Endothelial cell of umbilical vein (primary cell): ENCODE measurements around the gene CEBPZOS. TPM values are rescaled to one million over a fixed set of nuclear protein-coding genes. Genes with fewer than 3 reads are reported as not detected.
"Not testable (repeated sequence)": the region's sequence is repeated elsewhere in the genome, so short reads cannot be mapped to it uniquely, and the experiment has no call there.

ENCODE experiments used
- BruUV-seq: library from RNA; stranded (reverse); fragments of 400-500 nt; replicated peaks from 2 replicates; lab custom pipeline; 2021; lab: Mats Ljungman, UMichigan
- CTCF ChIA-PET: fragments of 300-600, 350-600 bp; sonication (Branson Sonifier 250); formaldehyde crosslinking; loops from one replicate; lab custom pipeline; 2021; ENCODE audit warnings: antibody characterized with exemption, inconsistent platforms; lab: Charles Lee
- POLR2A ChIA-PET: fragments of 300-600, 350-600 bp; sonication (Branson Sonifier 250); formaldehyde crosslinking; loops from one replicate; lab custom pipeline; 2021; ENCODE audit warnings: antibody characterized with exemption, inconsistent platforms; lab: Charles Lee
- DNase-seq: peaks from one replicate; pipeline ENCODE4 v3.0.0-alpha.2; 2011; ENCODE audit warnings: low read depth, low spot score
- FAIRE-seq: peaks from 2 replicates; lab custom pipeline; 2011; peaks lifted over from hg19 to GRCh38; lab: Jason Lieb, UNC
- H2AFZ ChIP-seq: 2 replicates; pipeline ENCODE4 v1.6.0; 2012; ENCODE audit warnings: low read depth, low read length, control low read depth, inconsistent platforms
- H3K27ac ChIP-seq: 2 replicates; pipeline ENCODE4 v1.5.1; 2011; ENCODE audit warnings: low read depth, mild to moderate bottlenecking, control low read depth, low read length, moderate library complexity; ENCODE audit not compliant: insufficient read depth
- H3K27me3 ChIP-seq, 2 experiments: 2 replicates each; pipeline versions ENCODE4 v1.6.0 to v1.6.1; 2011; ENCODE audit warnings: low read length in 2 of 2, mixed read lengths in 1 of 2; ENCODE audit not compliant: control insufficient read depth in 2 of 2, insufficient read depth in 2 of 2
- H3K36me3 ChIP-seq, 2 experiments: 2 replicates in 1 of 2; 3 replicates in 1 of 2; pipeline ENCODE4 v1.5.1; 2011; ENCODE audit warnings: low read length in 2 of 2, mild to moderate bottlenecking in 1 of 2, moderate library complexity in 1 of 2; ENCODE audit not compliant: control insufficient read depth in 2 of 2, insufficient read depth in 2 of 2; ENCODE audit errors: extremely low read depth in 1 of 2
- H3K4me1 ChIP-seq: 3 replicates; pipeline ENCODE4 v1.5.1; 2011; ENCODE audit warnings: mild to moderate bottlenecking, low read length; ENCODE audit not compliant: control insufficient read depth, insufficient read depth; ENCODE audit errors: extremely low read depth
- H3K4me2 ChIP-seq: 2 replicates; pipeline ENCODE4 v1.6.1; 2011; ENCODE audit warnings: low read length, control low read depth, mixed read lengths; ENCODE audit not compliant: insufficient read depth
- H3K4me3 ChIP-seq, 3 experiments: fragments of 200-600 bp in 1 of 3; sonication (generic), shearing (Covaris generic) in 1 of 3; replicated peaks in 1 of 3; 2 replicates each; pipeline ENCODE4 v1.5.1; 2011 to 2016; ENCODE audit warnings: control low read depth in 3 of 3, low read length in 3 of 3, mild to moderate bottlenecking in 2 of 3, inconsistent platforms in 1 of 3, low read depth in 1 of 3, moderate library complexity in 1 of 3; ENCODE audit not compliant: insufficient read depth in 1 of 3
- H3K79me2 ChIP-seq: 2 replicates; pipeline ENCODE4 v1.6.0; 2012; ENCODE audit warnings: low read length, inconsistent platforms; ENCODE audit not compliant: control insufficient read depth, insufficient read depth
- H3K9ac ChIP-seq: replicated peaks from 2 replicates; pipeline ENCODE3; 2011; ENCODE audit warnings: low read length, control low read depth; ENCODE audit not compliant: insufficient read depth; ENCODE audit errors: extremely low read depth
- H3K9me1 ChIP-seq: replicated peaks from 3 replicates; pipeline ENCODE4 v1.6.0; 2011; ENCODE audit warnings: mild to moderate bottlenecking, low read length; ENCODE audit not compliant: control insufficient read depth, insufficient read depth; ENCODE audit errors: extremely low read depth
- H3K9me3 ChIP-seq: replicated peaks from 2 replicates; pipeline ENCODE4 v1.5.1; 2012; ENCODE audit warnings: low read length, inconsistent platforms; ENCODE audit not compliant: control insufficient read depth, insufficient read depth
- H4K20me1 ChIP-seq: replicated peaks from 2 replicates; pipeline ENCODE3; 2011; ENCODE audit warnings: mild to moderate bottlenecking, low read length; ENCODE audit not compliant: control insufficient read depth, insufficient read depth; ENCODE audit errors: extremely low read depth
- CTCF ChIP-seq, 2 donors: IDR thresholded peaks; 1 replicate in 1 of 2; 2 replicates in 1 of 2; pipeline ENCODE4 v1.5.1; 2011; ENCODE audit warnings: low read length in 2 of 2, mild to moderate bottlenecking in 2 of 2, moderate library complexity in 2 of 2, control low read depth in 1 of 2, inconsistent platforms in 1 of 2, low read depth in 1 of 2; ENCODE audit not compliant: insufficient read depth in 1 of 2; ENCODE audit errors: extremely low read depth in 1 of 2
- EZH2 ChIP-seq: IDR thresholded peaks from 2 replicates; pipeline ENCODE4 v1.6.1; 2012; ENCODE audit warnings: borderline replicate concordance, low read depth, mild to moderate bottlenecking, moderate library complexity, low read length, inconsistent platforms; ENCODE audit not compliant: severe bottlenecking
- FOS ChIP-seq: IDR thresholded peaks from 2 replicates; pipeline ENCODE4 v1.6.1; 2011; ENCODE audit warnings: mild to moderate bottlenecking, low read length, moderate library complexity, borderline replicate concordance; ENCODE audit not compliant: insufficient read depth
- GATA2 ChIP-seq: IDR thresholded peaks from 2 replicates; pipeline ENCODE4 v1.7.0; 2011; ENCODE audit warnings: low read depth, mild to moderate bottlenecking, moderate library complexity, mixed read lengths, low read length; ENCODE audit not compliant: insufficient read length, insufficient read depth
- JUN ChIP-seq: IDR thresholded peaks from 2 replicates; pipeline ENCODE4 v1.6.1; 2011; ENCODE audit warnings: borderline replicate concordance, low read depth; ENCODE audit not compliant: insufficient read length, insufficient read depth
- MAX ChIP-seq: IDR thresholded peaks from 2 replicates; pipeline ENCODE4 v1.6.1; 2011; ENCODE audit not compliant: insufficient read depth, insufficient read length
- MYC ChIP-seq: IDR thresholded peaks from one replicate; pipeline ENCODE4 v1.6.1; 2011; ENCODE audit warnings: mild to moderate bottlenecking, low read depth, low read length
- POLR2A ChIP-seq: IDR thresholded peaks from 2 replicates; pipeline ENCODE4 v1.6.1; 2012; ENCODE audit warnings: low read depth, mild to moderate bottlenecking, control low read depth, low read length
- POLR2AphosphoS5 ChIP-seq: IDR thresholded peaks from 2 replicates; pipeline ENCODE4 v1.6.1; 2012; ENCODE audit warnings: low read depth, mild to moderate bottlenecking, control low read depth, low read length, moderate library complexity; ENCODE audit not compliant: insufficient read depth
- dilution Hi-C: fragments of 300-500 bp; cut with MboI; formaldehyde crosslinking; loops from one replicate; pipeline ENCODE4 v1.15.0; 2019; ENCODE audit warnings: low sequenced_read_pairs; ENCODE audit not compliant: extremely low pct_ligation_motif_present
- intact Hi-C: fragments of 100-400 bp; cut with micrococcal nuclease; formaldehyde crosslinking; loops from one replicate; pipeline ENCODE4 v1.10.0; 2022
- polyA plus RNA-seq, 4 experiments: library from polyadenylated mRNA; depleted of rRNA in 3 of 4; stranded (reverse) in 3 of 4; unstranded in 1 of 4; fragments of >200 nt; gene quantifications; 2 replicates each; pipeline versions ENCODE4 v1.2.1 to v1.2.3, GENCODE V29; 2011 to 2012; ENCODE audit warnings: missing spikeins in 1 of 4
- total RNA-seq: library from RNA; stranded (reverse); gene quantifications from 2 replicates; pipeline ENCODE4 v1.2.3, GENCODE V29; 2021

The CEBPZOS gene
- total and polyA plus RNA-seq, 2 donors (not counting 3 experiments of a cell fraction or from before 2014, with no cell fraction given) = 29.1 to 36.3 TPM

- intact Hi-C loops, H3K4me2 ChIP-seq, POLR2A ChIA-PET, BruUV-seq, H3K4me1 ChIP-seq, FAIRE-seq, dilution Hi-C loops, H3K27ac ChIP-seq, H3K9me3 ChIP-seq, H2AFZ ChIP-seq, H3K27me3 ChIP-seq, H3K9ac ChIP-seq, H3K4me3 ChIP-seq, H3K9me1 ChIP-seq, DNase-seq, H4K20me1 ChIP-seq: not testable (repeated sequence)
- CTCF ChIA-PET = interaction anchor here (1.4 kb wide), 1 partner anchor 11 kb away, joined by 3 read pairs; no protein-coding TSS in a partner anchor
- peaks cover 12 to 16% of the 10 kb centered on the region in 2 experiments for H3K36me3 ChIP-seq
- peaks cover 37% of the 10 kb centered on the region for H3K79me2 ChIP-seq
Measured at GRCh38 chr2:37205071-37205661, 8.9 kb downstream of the CEBPZOS start.

GRCh38 chr2:37205689-37206341 lies 9.5 kb downstream of the CEBPZOS start:
- intact Hi-C loops = no loop called here
- no TSS peak for BruUV-seq
- ChIA-PET POLR2A (no interaction called here), CTCF (no interaction called here)
- DNase-seq (no peak), FAIRE-seq (no peak)
- H3K4me2 ChIP-seq = no peak overlapping the region
- H3K4me3 ChIP-seq = no peak overlapping the region
- dilution Hi-C loops = no loop called here
- no peaks in the 10 kb centered on the region for H3K27me3 ChIP-seq
- no peak overlapping the region for H3K27ac ChIP-seq
- TF ChIP-seq POLR2AphosphoS5 (no peak), POLR2A (no peak), CTCF (IDR thresholded peaks at IDR 0.05; ENCODE audit: extremely low read depth in 1 of 2, insufficient read depth in 1 of 2, low read depth in 1 of 2, low read length in 2 of 2) (no peak), MAX (no peak), JUN (no peak), MYC (no peak), EZH2 (no peak), FOS (no peak), GATA2 (no peak)
- H3K9me3 ChIP-seq = no peaks in the 10 kb centered on the region
- H3K9me1 ChIP-seq = no peaks in the 10 kb centered on the region
- H3K79me2 ChIP-seq = peaks cover 37% of the 10 kb centered on the region
- no peaks in the 10 kb centered on the region for H4K20me1 ChIP-seq
- no peaks in the 10 kb centered on the region for H3K4me1 ChIP-seq
- H3K9ac ChIP-seq = no peak overlapping the region
- peaks cover 8 to 15% of the 10 kb centered on the region in 2 experiments for H3K36me3 ChIP-seq
- no peak overlapping the region for H2AFZ ChIP-seq
